H9 (cell line): ENCODE measurements around the gene KDSR. TPM values are rescaled to one million over a fixed set of nuclear protein-coding genes. Genes with fewer than 3 reads are reported as not detected.

ENCODE experiments used
- DNase-seq: peaks from one replicate; pipeline ENCODE4 v3.0.0-alpha.2; 2017
- H2AFZ ChIP-seq: one replicate; pipeline ENCODE4 v1.6.1; 2013; ENCODE audit warnings: mild to moderate bottlenecking, low read length, control low read depth, moderate library complexity
- H2AK5ac ChIP-seq: 2 replicates; pipeline ENCODE4 v1.6.1; 2013; ENCODE audit warnings: low read length, control low read depth, mixed read lengths; ENCODE audit not compliant: insufficient read length
- H2BK120ac ChIP-seq: one replicate; pipeline ENCODE4 v1.6.1; 2013; ENCODE audit warnings: low read depth, mild to moderate bottlenecking, low read length, control low read depth, inconsistent platforms; ENCODE audit not compliant: poor library complexity, severe bottlenecking
- H2BK12ac ChIP-seq: 2 replicates; pipeline ENCODE4 v1.6.1; 2013; ENCODE audit warnings: low read length, control low read depth, mixed read lengths, low read depth; ENCODE audit not compliant: insufficient read length
- H2BK15ac ChIP-seq: 2 replicates; pipeline ENCODE4 v1.6.1; 2013; ENCODE audit warnings: low read depth, low read length, control low read depth
- H2BK20ac ChIP-seq: one replicate; pipeline ENCODE4 v1.6.1; 2013; ENCODE audit warnings: low read depth, mild to moderate bottlenecking, low read length, control low read depth, inconsistent platforms; ENCODE audit not compliant: poor library complexity, severe bottlenecking
- H2BK5ac ChIP-seq: 2 replicates; pipeline ENCODE4 v1.6.1; 2013; ENCODE audit warnings: low read length, control low read depth, mixed read lengths; ENCODE audit not compliant: insufficient read length
- H3K14ac ChIP-seq: 2 replicates; pipeline ENCODE4 v1.6.1; 2013; ENCODE audit warnings: low read length, control low read depth; ENCODE audit not compliant: insufficient read depth
- H3K18ac ChIP-seq: 2 replicates; pipeline ENCODE4 v1.6.1; 2013; ENCODE audit warnings: low read depth, mild to moderate bottlenecking, mixed read lengths, low read length, control low read depth; ENCODE audit not compliant: insufficient read length
- H3K23ac ChIP-seq: 2 replicates; pipeline ENCODE4 v1.6.1; 2013; ENCODE audit warnings: low read length, control low read depth, mixed read lengths, low read depth; ENCODE audit not compliant: insufficient read length
- H3K23me2 ChIP-seq: 2 replicates; pipeline ENCODE4 v1.6.1; 2013; ENCODE audit warnings: low read depth, mild to moderate bottlenecking, mixed read lengths, low read length, control low read depth; ENCODE audit not compliant: insufficient read length, poor library complexity, severe bottlenecking
- H3K27ac ChIP-seq: 2 replicates; pipeline ENCODE4 v1.5.1; 2013; ENCODE audit warnings: low read length, control low read depth, mixed read lengths, low read depth; ENCODE audit not compliant: insufficient read length
- H3K27me3 ChIP-seq: 2 replicates; pipeline ENCODE4 v1.6.1; 2013; ENCODE audit warnings: low read length, control low read depth, inconsistent platforms; ENCODE audit not compliant: insufficient read depth
- H3K4ac ChIP-seq: 2 replicates; pipeline ENCODE4 v1.6.1; 2013; ENCODE audit warnings: low read depth, mild to moderate bottlenecking, control low read depth, inconsistent platforms, low read length, moderate library complexity
- H3K4me1 ChIP-seq: 2 replicates; pipeline ENCODE4 v1.6.1; 2013; ENCODE audit warnings: low read length, control low read depth, inconsistent platforms; ENCODE audit not compliant: insufficient read depth
- H3K4me2 ChIP-seq: 2 replicates; pipeline ENCODE4 v1.6.1; 2013; ENCODE audit warnings: low read length, control low read depth, mixed read lengths; ENCODE audit not compliant: insufficient read length, insufficient read depth
- H3K56ac ChIP-seq: 2 replicates; pipeline ENCODE4 v1.6.1; 2013; ENCODE audit warnings: low read depth, mild to moderate bottlenecking, mixed read lengths, low read length, control low read depth; ENCODE audit not compliant: insufficient read length
- H3K79me1 ChIP-seq: 2 replicates; pipeline ENCODE4 v1.6.1; 2013; ENCODE audit warnings: low read depth, mild to moderate bottlenecking, moderate library complexity, low read length, control low read depth, inconsistent platforms; ENCODE audit not compliant: insufficient read depth, poor library complexity, severe bottlenecking
- H3K79me2 ChIP-seq: 2 replicates; pipeline ENCODE4 v1.6.1; 2013; ENCODE audit warnings: low read length, control low read depth, inconsistent platforms; ENCODE audit not compliant: insufficient read depth
- H3K9ac ChIP-seq: 2 replicates; pipeline ENCODE4 v1.6.1; 2013; ENCODE audit warnings: low read length, control low read depth, mixed read lengths; ENCODE audit not compliant: insufficient read length; ENCODE audit errors: extremely low read depth
- H3K9me3 ChIP-seq: one replicate; pipeline ENCODE4 v1.6.1; 2013; ENCODE audit warnings: low read depth, low read length, inconsistent platforms; ENCODE audit not compliant: control insufficient read depth
- H3T11ph ChIP-seq: one replicate; pipeline ENCODE4 v1.6.1; 2013; ENCODE audit warnings: mild to moderate bottlenecking, low read length, control low read depth, inconsistent platforms
- H4K20me1 ChIP-seq: one replicate; pipeline ENCODE4 v1.6.1; 2013; ENCODE audit not compliant: control insufficient read depth, insufficient read length, insufficient read depth
- H4K5ac ChIP-seq: 2 replicates; pipeline ENCODE4 v1.6.1; 2013; ENCODE audit warnings: low read depth, mild to moderate bottlenecking, mixed read lengths, low read length, control low read depth; ENCODE audit not compliant: insufficient read length
- H4K8ac ChIP-seq: replicated peaks from 2 replicates; pipeline ENCODE4 v1.6.1; 2013; ENCODE audit warnings: low read length, control low read depth, mixed read lengths, low read depth; ENCODE audit not compliant: insufficient read length
- H4K91ac ChIP-seq: 2 replicates; pipeline ENCODE4 v1.6.1; 2013; ENCODE audit warnings: low read depth, mild to moderate bottlenecking, moderate library complexity, mixed read lengths, low read length, control low read depth; ENCODE audit not compliant: insufficient read length
- H3K27ac Mint-ChIP-seq, 3 experiments: 2 replicates in 2 of 3; 3 replicates in 1 of 3; pipeline ENCODE4 v1.8.0; 2020 to 2021; ENCODE audit warnings: mixed read lengths in 3 of 3, mild to moderate bottlenecking in 1 of 3, moderate library complexity in 1 of 3
- H3K27me3 Mint-ChIP-seq: 2 replicates; pipeline ENCODE4 v1.8.0; 2021; ENCODE audit warnings: low read depth, mild to moderate bottlenecking, moderate library complexity, mixed read lengths
- H3K36me3 Mint-ChIP-seq, 3 experiments: 2 replicates in 2 of 3; 3 replicates in 1 of 3; pipeline ENCODE4 v1.8.0; 2020 to 2021; ENCODE audit warnings: low read depth in 3 of 3, mixed read lengths in 3 of 3; ENCODE audit not compliant: insufficient read depth in 1 of 3
- H3K4me1 Mint-ChIP-seq, 2 experiments: 2 replicates each; pipeline ENCODE4 v1.8.0; 2020; ENCODE audit warnings: mixed read lengths in 2 of 2
- H3K4me3 Mint-ChIP-seq, 2 experiments: 2 replicates in 1 of 2; 3 replicates in 1 of 2; pipeline ENCODE4 v1.8.0; 2020 to 2021; ENCODE audit warnings: mild to moderate bottlenecking in 2 of 2, mixed read lengths in 2 of 2, moderate library complexity in 1 of 2
- H3K9me3 Mint-ChIP-seq, 2 experiments: 2 replicates in 1 of 2; 3 replicates in 1 of 2; pipeline ENCODE4 v1.8.0; 2020; ENCODE audit warnings: mild to moderate bottlenecking in 2 of 2, mixed read lengths in 2 of 2, moderate library complexity in 1 of 2
- CTCF ChIP-seq: fragments of 200-600 bp; sonication (generic); conservative IDR thresholded peaks from 3 replicates; pipeline ENCODE4 v1.8.0; 2021; ENCODE audit warnings: antibody characterized with exemption, mild to moderate bottlenecking
- WGBS: extraction: QIAGEN DNeasy Blood & Tissue Kit; methylation state at CpG from one replicate; pipeline ENCODE4 v1.1.7; 2013; ENCODE audit warnings: missing lambda C conversion rate, low lambda C conversion rate, mixed read lengths; ENCODE audit not compliant: insufficient read length; ENCODE audit errors: extremely low coverage; 5-methylcytosine and 5-hydroxymethylcytosine counted together
- total RNA-seq: library from RNA; stranded (reverse); gene quantifications from 2 replicates; pipeline ENCODE4 v1.2.1, GENCODE V29; 2021

Gene KDSR
- total RNA-seq, 1 experiment from 2014 or later = 58.5 TPM

- H4K20me1 ChIP-seq = no peaks in the 10 kb centered on the region
- H3K23ac ChIP-seq = no peak overlapping the region
- no peak overlapping the region for H2BK120ac ChIP-seq
- no peak for DNase-seq
- no peak overlapping the region for H2BK15ac ChIP-seq
- no peak overlapping the region for H4K5ac ChIP-seq
- H3K27ac ChIP-seq = no peak overlapping the region
- H2AFZ ChIP-seq = no peak overlapping the region
- no peak overlapping the region for H3K4ac ChIP-seq
- H3K27me3 ChIP-seq = no peaks in the 10 kb centered on the region
- H3K9ac ChIP-seq = no peak overlapping the region
- no peak overlapping the region for H4K91ac ChIP-seq
- TF ChIP-seq CTCF = no peak
- WGBS = no CpG with 5 or more reads among the region's 14 CpGs
- Mint-ChIP-seq H3K4me3 (no peak overlapping the region), H3K27me3 (no peaks in the 10 kb centered on the region; the same call in 1 of the 2 replicates), H3K27ac (no peak overlapping the region; a peak in 1 of 7 replicates), H3K9me3 (no peaks in the 10 kb centered on the region), H3K4me1 (peaks cover under 1 to 11% of the 10 kb centered on the region in 2 experiments), H3K36me3 (no peaks in the 10 kb centered on the region)
- no peak overlapping the region for H3K4me2 ChIP-seq
- no peaks in the 10 kb centered on the region for H3K79me1 ChIP-seq
- no peak overlapping the region for H3T11ph ChIP-seq
- no peak overlapping the region for H4K8ac ChIP-seq
- H3K9me3 ChIP-seq = no peaks in the 10 kb centered on the region
- H3K79me2 ChIP-seq = no peaks in the 10 kb centered on the region
- no peak overlapping the region for H2BK5ac ChIP-seq
- H3K23me2 ChIP-seq = no peaks in the 10 kb centered on the region
- no peak overlapping the region for H2BK20ac ChIP-seq
- H3K14ac ChIP-seq = no peak overlapping the region
- no peak overlapping the region for H2AK5ac ChIP-seq
- no peak overlapping the region for H2BK12ac ChIP-seq
- H3K18ac ChIP-seq = no peak overlapping the region
- no peaks in the 10 kb centered on the region; the same call in 1 of the 2 replicates for H3K4me1 ChIP-seq
- no peak overlapping the region for H3K56ac ChIP-seq
Measured at GRCh38 chr18:63284827-63285733, 81.9 kb downstream of the KDSR start.
